Progenitor cell of endocrine pancreas (in vitro differentiated cells): ENCODE results near the gene CD2AP. TPM values are rescaled to one million over a fixed set of nuclear protein-coding genes. Genes with fewer than 3 reads are reported as not detected.
A peak's percentile ranks its signal among the peaks of the same experiment; 100 is the strongest.

Source experiments
- DNase-seq: peaks from one replicate; pipeline ENCODE4 v3.0.0; 2021; ENCODE audit warnings: low spot score; ENCODE audit not compliant: unreplicated experiment
- H3K27ac Mint-ChIP-seq: 2 replicates; pipeline ENCODE4 v1.8.0; 2021; ENCODE audit warnings: mild to moderate bottlenecking, moderate library complexity, mixed read lengths
- H3K27me3 Mint-ChIP-seq: 2 replicates; pipeline ENCODE4 v1.8.0; 2021; ENCODE audit warnings: mixed read lengths
- H3K36me3 Mint-ChIP-seq: 2 replicates; pipeline ENCODE4 v1.8.0; 2022; ENCODE audit warnings: mixed read lengths; ENCODE audit not compliant: insufficient read depth
- H3K4me1 Mint-ChIP-seq: 2 replicates; pipeline ENCODE4 v1.8.0; 2021; ENCODE audit warnings: low read depth, mixed read lengths
- H3K4me3 Mint-ChIP-seq: 2 replicates; pipeline ENCODE4 v1.8.0; 2021; ENCODE audit warnings: low read depth, mild to moderate bottlenecking, moderate library complexity, mixed read lengths
- H3K9me3 Mint-ChIP-seq: 2 replicates; pipeline ENCODE4 v1.8.0; 2021; ENCODE audit warnings: low read depth, mixed read lengths
- total RNA-seq: library from RNA; stranded (reverse); gene quantifications from 2 replicates; pipeline ENCODE4 v1.2.1, GENCODE V29; 2021
- TF ChIP-seq, protein P1 (sequence below): fragments of 200-600 bp; sonication (generic); IDR thresholded peaks from one replicate; pipeline ENCODE4 v1.5.0; 2021; ENCODE audit warnings: antibody characterized with exemption, mild to moderate bottlenecking; ENCODE audit not compliant: unreplicated experiment

Gene CD2AP
- total RNA-seq, 1 donor from 2014 or later = 50.6 TPM

- H3K4me3 Mint-ChIP-seq = no peak overlapping the region
- H3K27me3 Mint-ChIP-seq = no peaks in the 10 kb centered on the region
- no peaks in the 10 kb centered on the region for H3K4me1 Mint-ChIP-seq
- peaks cover 2% of the 10 kb centered on the region for H3K36me3 Mint-ChIP-seq
- peaks cover 3% of the 10 kb centered on the region for H3K9me3 Mint-ChIP-seq
- DNase-seq = no peak
- TF ChIP-seq, protein P1, sequence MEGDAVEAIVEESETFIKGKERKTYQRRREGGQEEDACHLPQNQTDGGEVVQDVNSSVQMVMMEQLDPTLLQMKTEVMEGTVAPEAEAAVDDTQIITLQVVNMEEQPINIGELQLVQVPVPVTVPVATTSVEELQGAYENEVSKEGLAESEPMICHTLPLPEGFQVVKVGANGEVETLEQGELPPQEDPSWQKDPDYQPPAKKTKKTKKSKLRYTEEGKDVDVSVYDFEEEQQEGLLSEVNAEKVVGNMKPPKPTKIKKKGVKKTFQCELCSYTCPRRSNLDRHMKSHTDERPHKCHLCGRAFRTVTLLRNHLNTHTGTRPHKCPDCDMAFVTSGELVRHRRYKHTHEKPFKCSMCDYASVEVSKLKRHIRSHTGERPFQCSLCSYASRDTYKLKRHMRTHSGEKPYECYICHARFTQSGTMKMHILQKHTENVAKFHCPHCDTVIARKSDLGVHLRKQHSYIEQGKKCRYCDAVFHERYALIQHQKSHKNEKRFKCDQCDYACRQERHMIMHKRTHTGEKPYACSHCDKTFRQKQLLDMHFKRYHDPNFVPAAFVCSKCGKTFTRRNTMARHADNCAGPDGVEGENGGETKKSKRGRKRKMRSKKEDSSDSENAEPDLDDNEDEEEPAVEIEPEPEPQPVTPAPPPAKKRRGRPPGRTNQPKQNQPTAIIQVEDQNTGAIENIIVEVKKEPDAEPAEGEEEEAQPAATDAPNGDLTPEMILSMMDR = no peak
- no peak overlapping the region for H3K27ac Mint-ChIP-seq
Measured at GRCh38 chr6:47446669-47447330, 30.8 kb upstream of the CD2AP start.

- Mint-ChIP-seq H3K4me1 (peaks cover 2% of the 10 kb centered on the region), H3K27ac (no peak overlapping the region), H3K9me3 (no peaks in the 10 kb centered on the region), H3K36me3 (no peaks in the 10 kb centered on the region), H3K4me3 (no peak overlapping the region), H3K27me3 (no peaks in the 10 kb centered on the region)
- TF ChIP-seq, protein P1 = no peak
- no peak for DNase-seq
Measured at GRCh38 chr6:47447722-47448121, 29.9 kb upstream of the CD2AP start.

DNA sequence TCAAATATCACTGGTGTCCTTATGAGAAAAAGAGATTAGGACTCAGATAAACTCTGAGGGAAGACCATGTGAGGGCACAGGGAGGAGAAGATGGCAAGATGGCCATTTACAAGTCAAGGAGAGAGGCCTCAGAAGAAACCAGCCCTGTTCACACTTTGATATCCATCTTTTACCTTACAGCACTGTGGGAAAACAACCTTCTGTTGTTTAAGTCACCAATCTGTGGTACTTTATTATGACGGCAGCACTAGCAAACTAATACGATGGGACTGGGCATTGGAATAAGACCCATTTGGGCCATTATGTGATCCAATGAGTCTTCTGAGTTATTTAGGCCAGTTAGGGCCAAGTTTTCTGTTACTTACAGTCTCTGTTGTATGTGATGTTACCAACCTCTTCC, 26.4 kb upstream of the CD2AP start:
- TF ChIP-seq, protein P1 = no peak
- Mint-ChIP-seq H3K4me1 (peaks cover 6% of the 10 kb centered on the region), H3K4me3 (no peak overlapping the region), H3K27ac (peak overlapping the region; percentile 37), H3K36me3 (no peaks in the 10 kb centered on the region), H3K27me3 (no peaks in the 10 kb centered on the region), H3K9me3 (no peaks in the 10 kb centered on the region)
- no peak for DNase-seq

GRCh38 chr6:47452899-47453298, 24.7 kb upstream of the CD2AP start:
- Mint-ChIP-seq H3K27ac (no peak overlapping the region), H3K36me3 (no peaks in the 10 kb centered on the region), H3K4me3 (no peak overlapping the region), H3K4me1 (peaks cover 14% of the 10 kb centered on the region), H3K27me3 (no peaks in the 10 kb centered on the region), H3K9me3 (no peaks in the 10 kb centered on the region)
- no peak for DNase-seq
- TF ChIP-seq, protein P1 = no peak

- H3K4me1 Mint-ChIP-seq = peaks cover 16% of the 10 kb centered on the region
- H3K27me3 Mint-ChIP-seq = no peaks in the 10 kb centered on the region
- no peak overlapping the region for H3K27ac Mint-ChIP-seq
- no peak for DNase-seq
- H3K9me3 Mint-ChIP-seq = no peaks in the 10 kb centered on the region
- no peaks in the 10 kb centered on the region for H3K36me3 Mint-ChIP-seq
- TF ChIP-seq, protein P1 = no peak
- no peak overlapping the region for H3K4me3 Mint-ChIP-seq
Measured at GRCh38 chr6:47453372-47453936, 24.1 kb upstream of the CD2AP start.
